HL-60 (cell line): ENCODE results near the gene MAP3K4.

Source experiments
- DNase-seq, 2 experiments: peaks; one replicate each; pipeline ENCODE4 v3.0.0-alpha.2; 2010 to 2020; ENCODE audit warnings: low read depth in 1 of 2, low spot score in 1 of 2
- H3K27ac ChIP-seq: fragments of 250-450 bp; sonication (Bioruptor Pico); replicated peaks from 2 replicates; pipeline ENCODE4 v1.5.1; 2020; ENCODE audit warnings: mild to moderate bottlenecking, moderate library complexity
- H3K27me3 ChIP-seq: fragments of 250-450 bp; sonication (Bioruptor Pico); 2 replicates; pipeline ENCODE4 v1.5.1; 2021; ENCODE audit warnings: mild to moderate bottlenecking, moderate library complexity; ENCODE audit not compliant: insufficient read depth, poor library complexity, severe bottlenecking
- H3K4me3 ChIP-seq: replicated peaks from 2 replicates; pipeline ENCODE4 v1.5.1; 2011; ENCODE audit warnings: mild to moderate bottlenecking, control low read depth, low read length; ENCODE audit not compliant: insufficient read depth
- CTCF ChIP-seq: IDR thresholded peaks from one replicate; pipeline ENCODE4 v1.5.1; 2011; ENCODE audit warnings: low read length, control low read depth, inconsistent platforms; ENCODE audit not compliant: insufficient read depth
- GABPA ChIP-seq: IDR thresholded peaks from 2 replicates; pipeline ENCODE4 v1.6.1; 2012; ENCODE audit warnings: low read depth
- POLR2AphosphoS5 ChIP-seq: IDR thresholded peaks from 2 replicates; pipeline ENCODE4 v1.6.1; 2012; ENCODE audit warnings: low read depth
- REST ChIP-seq: IDR thresholded peaks from 2 replicates; pipeline ENCODE4 v1.6.1; 2012; ENCODE audit warnings: low read depth; ENCODE audit not compliant: insufficient replicate concordance
- SPI1 ChIP-seq: IDR thresholded peaks from 2 replicates; pipeline ENCODE4 v1.6.1; 2012; ENCODE audit warnings: low read depth, mild to moderate bottlenecking, borderline replicate concordance

The MAP3K4 gene

DNA sequence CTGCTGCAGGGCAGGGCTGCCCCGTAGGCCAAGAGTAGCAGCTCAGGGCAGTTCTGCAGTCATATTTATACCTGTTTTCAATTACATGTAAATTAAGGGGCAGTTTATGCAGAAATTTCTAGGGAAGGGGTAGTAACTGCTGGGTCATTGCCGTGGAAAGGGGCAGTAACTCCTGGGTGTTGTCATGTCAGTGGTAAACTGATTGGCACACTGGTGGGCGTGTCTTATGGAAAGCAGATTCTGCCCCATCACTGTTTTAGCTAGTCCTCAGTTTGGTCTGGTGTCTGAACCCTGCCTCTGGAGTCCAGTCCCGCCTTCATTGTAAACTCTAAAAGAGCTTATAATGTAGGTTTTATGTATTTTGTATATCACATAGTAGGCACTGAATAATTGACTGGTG lies 22.1 kb downstream of the MAP3K4 start:
- no peak for TF ChIP-seq GABPA
- TF ChIP-seq SPI1: no peak
- TF ChIP-seq POLR2AphosphoS5: no peak
- TF ChIP-seq CTCF: no peak
- TF ChIP-seq REST: no peak
- H3K27me3 ChIP-seq: no peaks in the 10 kb centered on the region
- H3K4me3 ChIP-seq: no peak overlapping the region
- no peak for DNase-seq
- no peak overlapping the region for H3K27ac ChIP-seq

- no peak for DNase-seq
- no peak overlapping the region for H3K4me3 ChIP-seq
- TF ChIP-seq CTCF: no peak
- no peak for TF ChIP-seq POLR2AphosphoS5
- no peak for TF ChIP-seq REST
- no peak for TF ChIP-seq GABPA
- no peak for TF ChIP-seq SPI1
- H3K27ac ChIP-seq: no peak overlapping the region
- H3K27me3 ChIP-seq: no peaks in the 10 kb centered on the region
These were observed 26.4 kb downstream of the MAP3K4 start for GRCh38 chr6:161017766-161018564.

DNA sequence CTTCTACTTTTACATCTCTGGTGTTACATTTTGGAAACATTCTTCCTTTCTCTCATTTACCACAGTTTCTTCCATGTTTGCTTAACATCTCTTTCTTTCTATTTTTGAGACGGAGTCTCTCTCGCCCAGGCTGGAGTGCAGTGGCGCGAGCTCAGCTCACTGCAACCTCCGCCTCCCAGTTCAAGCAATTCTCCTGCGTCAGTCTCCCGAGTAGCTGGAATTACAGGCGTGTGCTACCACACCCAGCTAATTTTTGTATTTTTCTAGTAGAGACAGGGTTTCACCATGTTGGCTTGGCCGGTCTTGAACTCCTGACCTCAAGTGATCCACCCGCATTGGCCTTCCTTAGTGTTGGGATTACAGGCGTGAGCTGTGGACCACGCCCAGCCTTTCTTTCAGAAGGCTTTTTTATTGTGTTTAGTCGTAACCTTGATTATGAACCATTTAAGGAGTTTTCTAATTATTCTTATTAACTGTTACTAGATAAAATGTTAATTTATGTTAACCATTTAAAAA lies 27.8 kb downstream of the MAP3K4 start:
- Histone ChIP-seq H3K27me3 (no peaks in the 10 kb centered on the region), H3K4me3 (no peak overlapping the region), H3K27ac (no peak overlapping the region)
- no peak for TF ChIP-seq CTCF
- TF ChIP-seq REST: no peak
- TF ChIP-seq POLR2AphosphoS5: no peak
- no peak for TF ChIP-seq SPI1
- DNase-seq: no peak
